Panc1 (cell line): ENCODE measurements around the gene SERPINE3. TPM values are rescaled to one million over a fixed set of nuclear protein-coding genes. Genes with fewer than 3 reads are reported as not detected.

ENCODE experiments used
- ATAC-seq: fragments of 200-7000 bp; cut with Tn5 transposase; 2 replicates; pipeline ENCODE4 v1.9.1; 2020; ENCODE audit warnings: mild to moderate bottlenecking, moderate library complexity
- BruUV-seq: library from RNA; stranded (reverse); fragments of 400-500 nt; replicated peaks from 2 replicates; lab custom pipeline; 2021; lab: Mats Ljungman, UMichigan
- CTCF ChIA-PET: fragments of 300-600 bp; sonication (Branson Sonifier 250); formaldehyde crosslinking; loops from one replicate; lab custom pipeline; 2022; ENCODE audit warnings: antibody characterized with exemption; lab: Charles Lee
- POLR2A ChIA-PET: fragments of 300-600 bp; sonication (Branson Sonifier 250); formaldehyde crosslinking; loops from one replicate; lab custom pipeline; 2022; ENCODE audit warnings: antibody characterized with exemption; lab: Charles Lee
- DNase-seq: peaks from one replicate; pipeline ENCODE4 v3.0.0-alpha.2; 2010; ENCODE audit warnings: low read depth, low spot score
- H3K27ac ChIP-seq: 2 replicates; pipeline ENCODE4 v1.5.1; 2011; ENCODE audit warnings: mild to moderate bottlenecking, low read length, inconsistent platforms
- H3K27me3 ChIP-seq: fragments of 200-500 bp; sonication (Bioruptor generic); 2 replicates; pipeline ENCODE4 v1.6.0; 2014; ENCODE audit warnings: low read length, inconsistent platforms; ENCODE audit not compliant: control insufficient read depth, insufficient read depth
- H3K36me3 ChIP-seq: fragments of 200-500 bp; sonication (Bioruptor generic); 2 replicates; pipeline ENCODE4 v1.5.1; 2014; ENCODE audit warnings: inconsistent platforms, mild to moderate bottlenecking, low read length, moderate library complexity; ENCODE audit not compliant: control insufficient read depth, insufficient read depth
- H3K4me1 ChIP-seq: 2 replicates; pipeline ENCODE4 v1.5.1; 2011; ENCODE audit warnings: inconsistent platforms, mild to moderate bottlenecking, low read length, moderate library complexity; ENCODE audit not compliant: control insufficient read depth, insufficient read depth
- H3K4me3 ChIP-seq, 2 experiments: 2 replicates each; pipeline ENCODE4 v1.5.1; 2011 to 2012; ENCODE audit warnings: low read depth in 2 of 2, low read length in 2 of 2, mild to moderate bottlenecking in 2 of 2, inconsistent platforms in 1 of 2, moderate library complexity in 1 of 2
- H3K9me3 ChIP-seq: fragments of 200-500 bp; sonication (Bioruptor generic); 2 replicates; pipeline ENCODE4 v1.5.1; 2014; ENCODE audit warnings: low read depth, mild to moderate bottlenecking, inconsistent platforms, low read length, moderate library complexity; ENCODE audit not compliant: control insufficient read depth, insufficient read depth
- CTCF ChIP-seq: fragments of 450-650 bp; IDR thresholded peaks from 2 replicates; pipeline ENCODE4 v1.5.1; 2017; ENCODE audit warnings: mild to moderate bottlenecking
- POLR2AphosphoS5 ChIP-seq: IDR thresholded peaks from 2 replicates; pipeline ENCODE4 v1.6.1; 2012; ENCODE audit warnings: mild to moderate bottlenecking, low read depth, low read length, moderate library complexity
- SIN3A ChIP-seq: IDR thresholded peaks from 2 replicates; pipeline ENCODE4 v1.6.1; 2012; ENCODE audit warnings: low read depth, mild to moderate bottlenecking, low read length, moderate library complexity, borderline replicate concordance; ENCODE audit not compliant: insufficient read depth
- TCF7L2 ChIP-seq: IDR thresholded peaks from 2 replicates; pipeline ENCODE4 v1.6.1; 2011; ENCODE audit warnings: mild to moderate bottlenecking, low read depth, low read length, inconsistent platforms
- in situ Hi-C: cut with HindIII; loops from 2 replicates; pipeline ENCODE4 v1.10.0; 2016; ENCODE audit warnings: low sequenced_read_pairs, low pct_unique_long_range_greater_than_20kb
- intact Hi-C: fragments of 100-400 bp; cut with micrococcal nuclease; formaldehyde crosslinking; loops from one replicate; pipeline ENCODE4 v1.10.0; 2022; ENCODE audit not compliant: unreplicated experiment
- total RNA-seq: library from RNA; stranded (reverse); gene quantifications from one replicate; pipeline ENCODE4 v1.2.1, GENCODE V29; 2021; ENCODE audit not compliant: unreplicated experiment
- TF ChIP-seq, protein P1 (sequence below), 2 experiments: IDR thresholded peaks; 2 replicates each; pipeline ENCODE4 v1.6.1; 2011 to 2012; ENCODE audit warnings: low read depth in 2 of 2, control low read depth in 1 of 2, low read length in 1 of 2, mild to moderate bottlenecking in 1 of 2, moderate library complexity in 1 of 2; ENCODE audit not compliant: insufficient read depth in 1 of 2

SERPINE3 gene
- total RNA-seq, 1 experiment from 2014 or later = not detected

- TF ChIP-seq, protein P1, sequence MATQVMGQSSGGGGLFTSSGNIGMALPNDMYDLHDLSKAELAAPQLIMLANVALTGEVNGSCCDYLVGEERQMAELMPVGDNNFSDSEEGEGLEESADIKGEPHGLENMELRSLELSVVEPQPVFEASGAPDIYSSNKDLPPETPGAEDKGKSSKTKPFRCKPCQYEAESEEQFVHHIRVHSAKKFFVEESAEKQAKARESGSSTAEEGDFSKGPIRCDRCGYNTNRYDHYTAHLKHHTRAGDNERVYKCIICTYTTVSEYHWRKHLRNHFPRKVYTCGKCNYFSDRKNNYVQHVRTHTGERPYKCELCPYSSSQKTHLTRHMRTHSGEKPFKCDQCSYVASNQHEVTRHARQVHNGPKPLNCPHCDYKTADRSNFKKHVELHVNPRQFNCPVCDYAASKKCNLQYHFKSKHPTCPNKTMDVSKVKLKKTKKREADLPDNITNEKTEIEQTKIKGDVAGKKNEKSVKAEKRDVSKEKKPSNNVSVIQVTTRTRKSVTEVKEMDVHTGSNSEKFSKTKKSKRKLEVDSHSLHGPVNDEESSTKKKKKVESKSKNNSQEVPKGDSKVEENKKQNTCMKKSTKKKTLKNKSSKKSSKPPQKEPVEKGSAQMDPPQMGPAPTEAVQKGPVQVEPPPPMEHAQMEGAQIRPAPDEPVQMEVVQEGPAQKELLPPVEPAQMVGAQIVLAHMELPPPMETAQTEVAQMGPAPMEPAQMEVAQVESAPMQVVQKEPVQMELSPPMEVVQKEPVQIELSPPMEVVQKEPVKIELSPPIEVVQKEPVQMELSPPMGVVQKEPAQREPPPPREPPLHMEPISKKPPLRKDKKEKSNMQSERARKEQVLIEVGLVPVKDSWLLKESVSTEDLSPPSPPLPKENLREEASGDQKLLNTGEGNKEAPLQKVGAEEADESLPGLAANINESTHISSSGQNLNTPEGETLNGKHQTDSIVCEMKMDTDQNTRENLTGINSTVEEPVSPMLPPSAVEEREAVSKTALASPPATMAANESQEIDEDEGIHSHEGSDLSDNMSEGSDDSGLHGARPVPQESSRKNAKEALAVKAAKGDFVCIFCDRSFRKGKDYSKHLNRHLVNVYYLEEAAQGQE (IDR thresholded peaks at IDR 0.05; ENCODE audit: insufficient read depth in 1 of 2, low read depth in 2 of 2, low read length in 1 of 2) = no peak
- TF ChIP-seq POLR2AphosphoS5 (no peak), TCF7L2 (no peak), SIN3A (no peak), CTCF (no peak)
- DNase-seq = no peak
- no TSS peak for BruUV-seq
- H3K27me3 ChIP-seq = no peaks in the 10 kb centered on the region
- no peak overlapping the region for H3K4me3 ChIP-seq
- in situ Hi-C loops = no loop called here
- no peaks in the 10 kb centered on the region for H3K4me1 ChIP-seq
- intact Hi-C loops = no loop called here
- no peak overlapping the region for H3K27ac ChIP-seq
- ATAC-seq = no peak
- CTCF ChIA-PET = no interaction called here
- POLR2A ChIA-PET = no interaction called here
- no peaks in the 10 kb centered on the region for H3K9me3 ChIP-seq
- no peaks in the 10 kb centered on the region for H3K36me3 ChIP-seq
These were observed 651 bp downstream of the SERPINE3 start for GRCh38 chr13:51339952-51340732.

DNA sequence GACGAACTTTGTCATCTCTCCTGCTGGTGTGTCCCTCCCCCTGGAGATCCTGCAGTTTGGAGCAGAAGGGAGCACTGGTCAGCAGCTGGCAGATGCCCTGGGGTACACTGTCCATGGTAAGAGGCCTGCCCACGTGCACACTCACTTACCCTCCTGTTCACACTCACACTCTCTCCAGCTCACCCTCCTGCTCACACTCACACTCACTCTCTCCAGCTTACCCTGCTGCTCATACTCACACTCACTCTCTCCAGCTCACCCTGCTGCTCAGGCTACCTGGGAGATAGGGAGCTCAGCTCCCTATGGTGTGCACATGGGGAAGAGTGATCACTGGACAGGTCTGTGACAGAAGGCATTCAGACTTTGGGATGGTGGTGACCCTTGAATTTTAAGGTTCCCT, 1.7 kb downstream of the SERPINE3 start:
- no peaks in the 10 kb centered on the region for H3K4me1 ChIP-seq
- ChIA-PET POLR2A (no interaction called here), CTCF (no interaction called here)
- no peak for DNase-seq
- no peak for TF ChIP-seq POLR2AphosphoS5
- no peak for TF ChIP-seq TCF7L2
- no peak for TF ChIP-seq SIN3A
- TF ChIP-seq CTCF = no peak
- TF ChIP-seq, protein P1 (IDR thresholded peaks at IDR 0.05; ENCODE audit: insufficient read depth in 1 of 2, low read depth in 2 of 2, low read length in 1 of 2) = no peak
- intact Hi-C loops (no loop called here), in situ Hi-C loops (no loop called here)
- H3K27me3 ChIP-seq = no peaks in the 10 kb centered on the region
- no peak overlapping the region for H3K4me3 ChIP-seq
- no TSS peak for BruUV-seq
- no peak overlapping the region for H3K27ac ChIP-seq
- no peaks in the 10 kb centered on the region for H3K36me3 ChIP-seq
- no peaks in the 10 kb centered on the region for H3K9me3 ChIP-seq
- ATAC-seq = no peak
